Measurements from ENCODE around the gene TMPRSS4. TPM values are rescaled to one million over a fixed set of nuclear protein-coding genes. Genes with fewer than 3 reads are reported as not detected.

The TMPRSS4 gene
- polyA plus RNA-seq, 4 donors: 27.6 to 33.1 (median 29.1) TPM

DNA sequence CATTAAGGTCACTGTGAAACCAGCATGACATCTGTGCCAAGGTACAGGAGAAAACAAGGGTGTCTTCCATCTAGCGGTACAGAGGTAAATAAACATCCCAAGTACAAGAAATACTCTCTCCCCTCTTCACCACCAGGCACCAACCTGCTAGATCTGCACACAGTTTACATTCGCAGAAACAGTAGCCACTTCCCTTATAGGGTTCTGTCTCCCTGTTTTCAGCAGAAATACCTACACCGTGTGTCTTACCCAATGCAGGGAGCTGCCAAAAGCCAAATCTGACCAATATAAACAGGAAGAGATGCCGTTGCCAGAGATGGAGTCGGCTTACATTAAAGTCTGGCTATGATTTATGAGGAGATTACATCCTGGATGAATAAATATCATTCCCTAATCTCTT lies 74.6 kb downstream of the TMPRSS4 start:
- no peak for DNase-seq (ENCODE audit: low read depth in 4 of 4, low spot score in 3 of 4)

DNA sequence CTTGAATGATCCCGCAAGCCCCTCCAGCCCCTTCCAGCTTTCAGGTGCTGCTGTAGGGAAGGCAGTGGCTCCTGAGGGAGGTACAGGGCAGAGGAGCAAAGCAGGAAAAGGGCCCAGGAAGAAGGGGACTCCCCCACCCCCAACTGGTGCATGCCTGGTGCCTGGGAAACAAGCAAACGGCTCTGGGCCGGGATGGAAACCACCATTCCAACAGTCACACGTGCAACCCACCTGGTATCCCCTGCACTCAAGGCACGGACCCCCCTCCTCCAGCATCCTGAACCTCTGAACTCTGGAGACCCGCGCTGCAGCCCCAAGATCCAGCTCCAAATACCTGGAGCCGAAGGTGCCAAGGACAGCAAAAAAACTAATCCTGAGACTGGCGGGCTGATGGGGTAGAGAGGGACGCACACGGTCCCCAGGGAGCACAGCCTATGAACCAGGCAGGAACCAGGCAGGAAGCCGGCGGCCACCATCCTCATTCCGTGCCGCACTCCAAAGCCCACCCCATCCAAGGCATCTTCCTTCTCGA lies 75.2 kb downstream of the TMPRSS4 start:
- DNase-seq (ENCODE audit: low read depth in 4 of 4, low spot score in 3 of 4): no peak

DNA sequence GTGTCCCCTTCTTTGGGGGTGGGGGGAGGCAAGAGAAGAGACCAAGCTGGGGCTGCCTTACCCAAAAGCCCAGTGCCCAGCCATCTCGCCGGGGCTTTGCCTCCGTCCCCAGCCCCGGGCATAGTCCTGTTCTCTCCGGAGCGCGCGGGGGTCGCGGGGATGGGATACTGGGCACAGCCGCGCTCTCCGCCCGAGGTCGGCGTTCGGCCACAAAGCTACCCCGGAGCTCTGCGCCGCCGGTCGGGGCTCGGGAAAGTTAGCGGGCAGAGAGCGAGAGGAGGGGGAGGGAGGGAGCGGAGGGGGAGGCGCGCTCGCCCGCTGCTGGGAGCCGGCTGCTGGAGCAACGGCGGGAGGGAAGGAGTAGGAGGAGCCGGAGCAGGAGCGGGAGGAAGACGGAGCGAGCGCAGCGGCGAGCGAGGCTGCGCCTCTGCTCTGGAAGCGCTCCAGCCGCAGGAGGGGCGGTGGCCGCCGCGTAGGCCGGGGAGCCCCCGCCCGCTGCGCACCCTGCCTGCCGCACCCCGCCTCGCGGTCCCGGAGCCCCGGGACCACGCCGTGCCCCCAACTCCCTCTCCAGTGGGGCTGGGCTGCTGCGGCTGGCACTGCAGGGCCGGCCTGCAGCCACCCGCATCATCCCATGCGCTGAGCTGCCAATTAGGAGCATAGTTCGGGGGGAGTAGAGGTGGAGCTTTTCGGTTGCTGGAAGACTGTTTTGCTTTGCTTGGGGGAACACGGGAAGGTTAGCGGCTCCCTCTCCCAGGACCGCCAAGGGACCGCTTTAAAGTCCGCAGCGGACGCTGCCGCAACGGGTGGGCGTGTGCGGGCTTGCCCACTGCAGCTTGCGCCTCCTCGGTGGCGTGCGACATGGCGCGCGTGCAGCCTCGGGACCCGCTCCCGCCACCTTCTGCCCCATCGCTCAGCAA lies 75.9 kb downstream of the TMPRSS4 start, which contains the start of gene SCN4B:
TSS of gene SCN4B (minus strand) at position 272 of the 920 bp plus-strand sequence. CDS start at position 122, 150 bp downstream.
- DNase-seq (ENCODE audit: low read depth in 4 of 4, low spot score in 3 of 4): peak in 3 of 4 donors; percentile 56 to 65 (median 64)

DNA sequence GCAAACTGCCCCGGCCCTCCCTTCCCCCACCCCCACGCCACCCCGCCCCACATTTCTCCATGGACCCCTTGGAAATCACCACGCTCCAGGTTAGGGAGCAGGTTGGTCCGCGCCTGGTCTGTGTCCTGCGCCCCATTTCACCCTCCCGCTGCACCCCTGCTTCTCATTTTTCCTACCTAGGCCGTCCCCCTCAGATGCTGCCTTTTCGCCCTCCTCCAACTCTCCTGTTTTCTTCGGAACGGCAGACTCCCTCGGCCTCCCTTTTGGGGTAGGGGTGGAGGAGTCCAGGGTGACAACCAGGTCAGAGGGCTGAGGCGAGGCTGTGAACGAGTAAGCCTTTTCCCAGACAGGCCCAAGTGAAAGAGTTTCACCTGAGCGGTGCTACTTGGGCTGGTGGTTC lies 76.6 kb downstream of the TMPRSS4 start:
- DNase-seq (ENCODE audit: low read depth in 4 of 4, low spot score in 3 of 4): no peak

DNA sequence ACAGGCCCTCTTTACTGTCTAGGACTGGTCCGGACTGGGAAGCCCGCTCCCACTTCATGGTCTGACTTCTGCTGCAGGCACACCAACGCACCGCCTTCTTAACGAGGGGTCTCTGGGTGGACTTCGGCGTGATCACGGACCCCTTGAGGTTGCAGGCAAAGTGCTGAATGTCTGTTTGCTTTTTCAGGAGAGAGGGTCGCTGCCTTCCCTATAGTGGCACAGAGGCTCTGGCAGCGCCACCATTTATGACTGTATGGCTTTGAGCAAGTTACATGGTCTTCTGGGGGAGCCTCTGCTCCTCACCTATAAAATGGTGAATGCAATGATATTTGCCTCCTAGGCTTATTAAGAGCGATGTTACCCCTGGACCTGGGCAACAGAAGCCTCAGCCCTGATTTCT lies 77.1 kb downstream of the TMPRSS4 start:
- no peak for DNase-seq (ENCODE audit: low read depth in 4 of 4, low spot score in 3 of 4)

DNA sequence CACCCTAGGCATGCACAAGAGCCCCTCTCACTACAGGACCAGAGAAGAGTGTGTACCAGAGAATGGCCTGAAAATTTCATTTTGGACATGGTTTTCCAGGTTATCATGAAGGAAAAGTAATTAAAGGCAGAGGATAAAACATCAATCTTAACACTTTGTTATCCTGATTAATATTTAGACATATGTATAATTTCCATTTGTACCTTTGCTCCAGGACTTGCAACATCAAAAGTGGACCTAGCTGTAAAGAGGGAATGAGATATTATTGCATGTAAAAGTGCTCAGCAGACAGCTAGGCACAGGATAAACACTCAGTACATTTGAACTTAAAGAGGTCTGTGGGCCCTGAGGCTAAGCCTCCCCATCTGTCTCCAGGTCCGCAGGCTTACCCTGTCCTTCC lies 77.8 kb downstream of the TMPRSS4 start:
- DNase-seq (ENCODE audit: low read depth in 4 of 4, low spot score in 3 of 4): no peak

DNA sequence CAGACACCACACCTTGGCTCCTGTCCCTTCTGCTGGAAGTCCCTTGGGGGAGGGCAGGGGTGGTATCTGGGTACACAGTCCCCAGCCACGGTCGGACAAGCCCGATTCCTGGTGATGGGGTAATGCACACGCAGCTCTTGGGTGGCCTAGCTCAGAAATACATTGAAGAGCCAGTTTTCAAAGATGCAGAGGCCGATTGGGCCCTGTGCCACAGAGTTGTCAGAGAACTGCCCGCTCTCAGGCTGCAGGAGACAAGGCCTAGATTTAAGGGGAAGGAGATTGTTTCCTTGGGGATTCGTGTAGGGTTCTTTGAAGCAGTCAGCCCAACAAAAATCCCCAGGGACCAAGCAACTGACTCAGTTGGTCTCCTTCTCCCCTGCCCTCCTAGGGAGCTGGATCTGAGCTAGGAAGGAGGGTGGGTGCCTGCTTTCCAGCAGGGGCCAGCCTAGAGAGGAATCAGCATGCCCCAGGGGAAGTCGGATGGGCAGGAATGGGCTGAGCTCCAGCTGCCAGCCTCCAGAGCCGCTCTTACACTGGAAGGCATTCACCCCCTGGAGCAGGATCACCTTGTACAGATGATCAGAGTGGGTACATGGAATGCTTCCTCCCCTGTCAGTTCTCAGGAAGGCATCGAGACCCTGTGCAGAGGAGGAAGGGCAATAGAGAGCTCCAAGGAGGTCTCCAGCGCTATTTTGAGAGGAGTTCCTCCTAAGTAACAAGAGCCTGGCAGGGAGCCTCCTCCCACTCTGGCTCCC lies 79.1 kb downstream of the TMPRSS4 start:
- no peak for DNase-seq (ENCODE audit: low read depth in 4 of 4, low spot score in 3 of 4)

DNA sequence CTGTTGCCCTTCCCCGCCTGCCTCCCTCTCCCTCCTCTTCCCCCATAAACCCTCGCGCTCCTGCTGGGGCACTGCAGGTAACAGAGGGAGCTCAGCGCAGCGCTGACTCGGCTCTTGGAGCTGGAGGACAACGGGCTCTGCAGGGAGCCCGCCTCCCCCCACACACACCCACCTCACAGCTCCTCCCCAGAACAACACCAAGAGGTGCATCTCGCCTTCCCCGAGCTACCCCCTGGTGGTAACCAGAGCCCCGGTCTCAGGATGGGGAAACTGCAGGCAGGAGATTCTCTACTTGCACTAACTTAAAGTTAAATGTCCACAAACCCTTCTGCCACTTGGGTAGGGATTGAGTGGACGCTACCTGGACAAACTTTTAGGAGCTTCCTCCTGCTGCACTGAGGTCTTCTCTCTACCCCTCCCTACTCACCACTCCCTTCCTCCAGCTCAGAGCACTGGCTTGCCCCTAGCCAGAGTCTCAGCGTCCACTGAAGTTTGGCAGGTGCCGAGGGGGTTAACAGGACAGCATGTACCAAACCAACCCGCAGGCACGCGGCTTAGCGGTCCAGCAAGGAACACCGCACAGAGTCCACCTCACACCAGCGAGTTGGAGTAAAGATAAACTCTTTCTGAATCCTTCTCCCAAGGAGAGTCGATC lies 79.8 kb downstream of the TMPRSS4 start:
- DNase-seq (ENCODE audit: low read depth in 4 of 4, low spot score in 3 of 4): no peak

DNA sequence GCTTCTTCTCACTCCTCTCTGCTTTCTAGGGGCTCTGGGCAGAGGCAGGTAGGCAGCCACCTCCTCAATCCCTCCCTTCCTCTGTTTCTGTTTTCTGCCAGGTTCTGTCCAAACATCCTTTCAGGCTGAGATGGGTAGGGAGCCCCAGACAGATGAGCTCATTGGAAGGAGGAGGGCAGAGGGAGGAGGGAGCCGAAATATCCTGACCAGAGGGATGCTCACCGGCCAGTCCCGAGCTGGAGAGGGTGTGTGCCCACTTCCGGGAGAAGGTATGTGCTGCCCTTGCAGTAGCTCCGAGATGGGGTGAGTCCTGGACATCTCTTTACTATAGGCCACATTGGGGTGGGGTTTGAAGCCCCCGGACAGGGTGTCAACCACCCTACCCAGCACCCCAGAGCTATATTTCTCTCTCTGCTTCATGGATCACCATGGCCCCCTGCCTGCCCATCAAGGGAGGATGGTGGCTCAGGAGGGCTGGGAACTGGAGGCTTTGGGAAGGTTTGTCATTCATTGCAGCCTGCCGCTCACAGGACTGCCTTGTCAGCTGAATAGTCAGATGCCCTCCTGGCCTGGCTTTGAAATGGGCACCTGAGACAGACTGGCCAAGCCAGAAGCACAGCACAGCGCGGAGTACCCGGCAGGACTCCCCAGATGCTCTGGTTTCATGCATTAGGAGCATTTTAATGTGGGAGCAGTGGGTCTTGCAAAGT lies 80.5 kb downstream of the TMPRSS4 start:
- DNase-seq (ENCODE audit: low read depth in 4 of 4, low spot score in 3 of 4): no peak

DNA sequence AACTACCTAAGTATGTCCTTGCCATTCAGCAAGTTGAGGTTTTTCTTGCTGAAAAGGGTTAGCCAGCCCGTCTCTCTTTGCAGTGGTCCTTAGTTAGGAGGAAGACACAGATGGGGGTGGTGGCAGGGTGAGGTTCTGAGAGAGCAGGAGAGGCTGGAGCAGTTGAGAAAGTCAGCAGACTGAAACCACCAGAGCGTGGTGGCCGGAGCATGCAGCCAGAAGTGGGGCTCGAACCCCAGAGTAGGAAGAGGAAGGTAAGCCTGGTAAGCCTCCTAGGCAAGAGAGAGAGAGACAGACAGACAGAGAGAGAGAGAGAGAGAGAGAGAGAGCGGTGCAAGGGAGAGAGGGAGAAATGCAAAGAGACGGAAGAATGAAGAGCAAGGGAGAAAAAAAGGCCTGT lies 84.9 kb downstream of the TMPRSS4 start:
- DNase-seq (ENCODE audit: low read depth in 4 of 4, low spot score in 3 of 4): no peak

DNA sequence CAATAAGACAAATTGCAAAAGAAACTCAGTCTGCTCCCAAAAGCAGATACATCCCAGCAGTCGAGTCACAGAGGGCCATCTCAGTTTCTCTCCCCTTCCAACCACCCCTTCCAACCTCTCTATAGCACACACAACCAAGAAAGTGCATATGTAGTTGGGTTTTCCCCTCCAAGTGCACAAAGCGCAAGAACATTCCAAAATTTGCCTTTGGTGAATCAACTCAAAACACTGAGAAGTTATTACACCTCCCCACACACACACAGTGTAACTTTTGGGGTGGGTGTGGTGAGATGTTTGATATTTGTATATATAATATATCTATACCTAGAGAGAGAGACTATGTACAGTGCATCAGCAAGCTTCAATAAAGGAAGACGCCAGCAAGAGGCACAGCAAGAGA lies 86.0 kb downstream of the TMPRSS4 start:
- no peak for DNase-seq (ENCODE audit: low read depth in 4 of 4, low spot score in 3 of 4)

DNA sequence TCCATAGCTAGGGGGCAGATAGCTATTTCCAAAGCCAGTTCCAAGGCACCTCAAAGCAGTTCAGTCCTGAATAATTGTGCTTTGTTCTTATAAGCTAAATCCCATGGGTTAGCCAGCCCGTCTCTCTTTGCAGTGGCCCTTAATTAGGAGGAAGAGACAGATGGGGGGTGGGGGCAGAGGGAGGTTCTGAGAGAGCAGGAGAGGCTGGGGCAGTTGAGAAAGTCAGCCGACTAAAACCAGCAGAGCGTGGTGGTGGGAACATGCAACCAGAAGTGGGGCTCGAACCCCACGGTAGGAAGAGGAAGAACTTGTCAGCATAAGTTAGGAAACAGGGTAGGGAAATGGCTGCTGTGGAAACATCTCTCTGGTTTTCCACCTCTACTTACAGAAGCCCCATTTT lies 86.6 kb downstream of the TMPRSS4 start:
- DNase-seq (ENCODE audit: low read depth in 4 of 4, low spot score in 3 of 4): no peak

DNA sequence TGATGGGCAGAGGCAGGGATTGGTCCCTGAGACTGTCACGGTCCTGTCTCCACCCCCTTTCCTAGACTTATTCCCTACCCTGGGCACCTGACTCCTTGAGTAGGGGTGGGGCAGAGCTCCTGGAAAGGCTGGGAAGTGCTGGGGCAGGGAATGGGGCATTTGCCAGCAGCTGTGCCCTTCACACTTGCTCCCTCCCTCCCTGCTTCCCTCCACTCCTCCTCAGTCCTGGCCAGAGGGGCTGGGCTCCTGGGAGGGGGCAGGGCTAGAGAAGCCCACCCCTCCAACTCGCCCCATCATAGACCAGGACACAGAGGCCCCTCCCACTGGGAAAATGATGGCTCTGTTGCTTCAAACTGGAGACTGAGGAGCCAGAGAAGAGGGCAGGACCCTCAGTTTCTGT lies 88.0 kb downstream of the TMPRSS4 start:
- no peak for DNase-seq (ENCODE audit: low read depth in 4 of 4, low spot score in 3 of 4)

DNA sequence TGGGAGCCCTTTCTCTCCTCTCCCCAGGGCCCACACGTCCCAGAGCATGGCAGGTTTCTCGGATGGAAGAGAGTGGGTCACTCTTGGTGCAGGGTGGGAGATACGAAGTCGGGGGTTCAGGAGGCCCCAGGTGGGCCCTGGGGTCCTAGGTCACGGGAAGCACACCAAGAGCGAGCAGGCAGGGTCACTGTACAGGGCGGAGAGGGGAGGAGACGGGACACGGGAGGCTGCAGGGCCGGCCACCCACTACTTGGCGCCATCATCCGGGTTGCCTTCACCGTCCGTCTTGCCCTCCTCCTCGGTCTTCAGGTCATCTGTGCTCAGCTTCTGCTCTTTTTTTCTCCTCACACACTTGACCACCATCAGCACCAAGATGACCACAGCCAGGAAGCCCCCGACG lies 89.8 kb downstream of the TMPRSS4 start:
- no peak for DNase-seq (ENCODE audit: low read depth in 4 of 4, low spot score in 3 of 4)

DNA sequence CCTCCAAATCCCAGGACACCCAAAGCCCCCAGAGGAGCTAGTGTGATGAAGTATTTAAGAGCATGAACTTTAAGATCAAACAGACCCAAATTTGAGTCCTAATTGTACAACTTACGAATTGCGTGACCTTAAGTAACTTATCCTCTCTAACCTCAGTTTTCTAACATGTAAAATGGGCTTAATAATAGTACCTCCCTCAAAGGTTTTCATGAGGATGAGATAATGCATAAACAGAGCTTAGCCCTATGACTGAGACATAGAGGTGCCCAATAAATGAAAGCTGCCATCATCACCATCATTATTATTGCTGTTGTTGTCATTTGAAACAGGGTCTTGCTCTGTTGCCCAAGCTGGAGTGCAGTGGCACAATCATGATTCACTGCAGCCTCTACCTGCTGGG lies 90.4 kb downstream of the TMPRSS4 start:
- DNase-seq (ENCODE audit: low read depth in 4 of 4, low spot score in 3 of 4): no peak

DNA sequence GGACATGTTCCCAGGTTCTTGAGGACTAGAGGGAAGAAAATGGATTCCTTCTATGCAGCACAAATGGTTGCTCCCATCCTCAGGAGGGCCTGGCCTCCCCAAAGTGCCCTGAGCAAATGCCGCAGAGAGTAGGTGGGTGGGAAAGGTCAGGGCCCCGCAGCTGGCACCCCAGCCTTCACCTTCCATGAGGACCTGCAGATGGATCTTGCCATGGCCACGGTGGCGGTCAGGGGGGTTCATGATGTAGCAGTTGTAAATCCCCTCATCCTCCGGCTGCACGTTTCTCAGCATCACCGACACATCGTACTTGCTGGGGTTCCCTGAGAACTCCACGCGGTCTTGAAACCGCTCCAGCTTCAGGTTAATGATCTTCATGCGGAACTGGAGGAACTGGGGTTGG lies 91.0 kb downstream of the TMPRSS4 start:
- no peak for DNase-seq (ENCODE audit: low read depth in 4 of 4, low spot score in 3 of 4)

DNA sequence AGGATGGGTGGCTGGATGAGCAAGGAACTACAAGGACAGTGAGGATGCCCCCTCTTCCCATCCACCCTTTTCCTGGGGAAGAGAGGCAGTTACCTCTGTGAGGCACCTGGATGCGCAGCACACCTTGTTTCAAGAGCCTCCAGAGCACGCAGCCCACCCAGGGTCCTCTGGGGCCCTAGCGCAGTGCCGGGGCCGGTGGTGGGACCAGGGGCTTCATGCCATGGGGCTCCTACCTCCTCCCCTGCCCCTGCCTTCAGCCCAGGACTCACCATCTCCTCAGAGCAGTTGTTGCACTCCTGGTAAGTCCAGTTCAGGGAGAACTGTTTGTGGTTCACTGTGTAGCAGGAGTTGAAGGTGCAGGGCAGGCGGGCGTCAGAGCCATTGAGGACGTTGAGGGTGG lies 91.4 kb downstream of the TMPRSS4 start:
- DNase-seq (ENCODE audit: low read depth in 4 of 4, low spot score in 3 of 4): no peak

DNA sequence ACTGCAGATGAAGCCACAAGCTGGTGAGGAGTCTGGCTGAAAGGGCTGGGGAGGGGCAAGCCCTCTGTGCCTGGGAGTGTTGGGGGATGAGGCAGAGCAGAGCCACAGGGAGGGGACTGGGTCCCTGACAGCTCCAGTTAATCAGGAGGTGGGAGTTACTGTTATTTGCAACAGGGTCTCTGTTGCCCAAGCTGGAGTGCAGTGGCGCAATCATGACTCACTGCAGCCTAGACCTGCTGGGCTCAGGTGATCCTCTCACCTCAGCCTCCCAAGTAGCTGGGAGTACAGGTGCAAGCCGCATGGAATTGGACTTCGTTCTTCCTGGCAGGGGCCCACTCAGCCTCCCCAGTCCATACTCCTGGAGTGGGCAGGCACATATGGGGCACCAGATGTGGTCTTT lies 91.9 kb downstream of the TMPRSS4 start:
- no peak for DNase-seq (ENCODE audit: low read depth in 4 of 4, low spot score in 3 of 4)

DNA sequence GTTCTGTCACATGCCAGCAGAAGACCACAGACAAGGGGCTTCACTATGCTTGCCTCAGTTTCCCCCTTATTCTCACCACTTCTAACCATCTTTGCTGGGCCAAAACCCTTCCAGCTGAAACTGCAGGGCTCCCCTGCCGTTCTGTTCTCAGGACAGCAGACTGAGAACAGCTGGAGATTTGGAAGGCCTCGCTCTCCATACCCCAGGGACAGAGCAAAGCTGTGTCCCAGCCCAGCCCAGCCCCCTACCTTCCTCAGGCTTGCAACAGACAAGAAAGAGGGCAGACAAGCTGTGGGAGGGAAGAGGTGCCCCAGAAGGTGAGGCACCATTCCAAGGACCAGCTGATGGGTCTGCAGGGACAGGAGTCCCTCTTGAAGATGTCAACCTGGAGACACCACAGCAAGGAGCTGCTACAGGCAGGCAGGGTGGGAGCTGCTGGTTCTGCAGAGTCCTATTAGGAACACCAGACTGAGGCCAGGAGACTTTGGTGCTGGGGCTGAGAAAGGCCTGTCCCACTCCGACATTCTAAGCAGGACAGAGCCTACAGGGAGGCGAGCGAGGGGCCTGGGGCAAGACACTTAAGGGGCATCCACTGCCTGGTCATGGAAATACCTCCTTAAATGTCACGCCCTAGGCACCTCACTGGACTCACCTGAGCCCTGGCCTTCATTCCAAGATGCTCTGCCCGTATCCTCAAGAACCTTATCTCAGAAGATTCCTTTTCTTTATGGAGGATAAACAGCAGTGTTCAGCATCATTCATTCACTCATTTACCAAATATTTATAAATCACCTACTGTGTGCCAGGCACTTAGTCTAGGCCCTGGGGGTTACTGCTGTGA lies 92.6 kb downstream of the TMPRSS4 start:
- no peak for DNase-seq (ENCODE audit: low read depth in 4 of 4, low spot score in 3 of 4)

All from right renal pelvis (tissue), 4 donors.